ENCODE measurements around the gene KRTAP1-3.

KRTAP1-3 gene

DNA sequence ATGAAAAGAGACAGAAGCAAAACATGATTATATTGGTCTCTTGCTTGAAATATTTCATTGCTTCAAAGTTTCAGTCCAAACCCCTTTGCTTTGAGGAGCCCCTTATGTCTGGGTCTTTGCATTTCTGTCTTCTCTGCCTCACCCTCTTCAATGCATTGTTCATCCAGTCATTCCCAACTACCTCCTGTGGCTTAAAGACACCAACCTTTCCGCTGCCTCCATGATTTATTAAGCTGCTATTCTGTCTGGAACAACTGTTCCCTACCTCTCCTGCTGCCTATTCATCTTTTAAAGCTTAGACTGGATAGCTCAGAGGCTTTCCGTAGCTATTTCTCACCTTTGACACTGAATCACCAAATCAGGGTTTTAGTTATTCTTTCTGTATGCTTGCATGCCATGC is 37.3 kb downstream of the KRTAP1-3 start:
- TF ChIP-seq, protein P1, sequence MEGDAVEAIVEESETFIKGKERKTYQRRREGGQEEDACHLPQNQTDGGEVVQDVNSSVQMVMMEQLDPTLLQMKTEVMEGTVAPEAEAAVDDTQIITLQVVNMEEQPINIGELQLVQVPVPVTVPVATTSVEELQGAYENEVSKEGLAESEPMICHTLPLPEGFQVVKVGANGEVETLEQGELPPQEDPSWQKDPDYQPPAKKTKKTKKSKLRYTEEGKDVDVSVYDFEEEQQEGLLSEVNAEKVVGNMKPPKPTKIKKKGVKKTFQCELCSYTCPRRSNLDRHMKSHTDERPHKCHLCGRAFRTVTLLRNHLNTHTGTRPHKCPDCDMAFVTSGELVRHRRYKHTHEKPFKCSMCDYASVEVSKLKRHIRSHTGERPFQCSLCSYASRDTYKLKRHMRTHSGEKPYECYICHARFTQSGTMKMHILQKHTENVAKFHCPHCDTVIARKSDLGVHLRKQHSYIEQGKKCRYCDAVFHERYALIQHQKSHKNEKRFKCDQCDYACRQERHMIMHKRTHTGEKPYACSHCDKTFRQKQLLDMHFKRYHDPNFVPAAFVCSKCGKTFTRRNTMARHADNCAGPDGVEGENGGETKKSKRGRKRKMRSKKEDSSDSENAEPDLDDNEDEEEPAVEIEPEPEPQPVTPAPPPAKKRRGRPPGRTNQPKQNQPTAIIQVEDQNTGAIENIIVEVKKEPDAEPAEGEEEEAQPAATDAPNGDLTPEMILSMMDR (conservative IDR thresholded peaks at IDR 0.05; ENCODE audit: low read depth), result no peak
- CTCF ChIA-PET, result no interaction called here

DNA sequence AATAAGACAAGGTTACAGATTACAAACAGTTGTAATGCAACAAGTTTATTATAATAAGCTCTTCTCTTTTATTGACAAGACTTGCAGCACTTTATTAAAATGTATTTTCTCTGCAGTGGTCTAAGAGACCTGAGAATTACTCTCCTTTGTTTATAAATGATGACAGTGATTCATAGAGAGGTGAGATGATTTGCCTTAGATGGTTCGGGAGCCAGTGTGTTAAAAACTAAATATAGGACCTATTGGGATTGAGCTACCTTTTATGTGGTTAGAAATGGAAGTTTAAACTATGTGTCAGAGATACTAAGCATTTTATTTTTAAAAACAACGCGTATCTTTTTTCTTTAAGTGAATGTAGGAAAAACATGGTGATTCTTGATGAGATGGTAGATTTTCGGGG is 37.8 kb downstream of the KRTAP1-3 start:
- POLR2A ChIA-PET (ENCODE audit: low non-redundant PET), result no interaction called here
- H3K27ac ChIP-seq, result no peak overlapping the region
- no peak for DNase-seq (ENCODE audit: low spot score)
- TF ChIP-seq, protein P1 (conservative IDR thresholded peaks at IDR 0.05; ENCODE audit: low read depth), result no peak
- CTCF ChIA-PET, result no interaction called here

More for the DNA sequence above, 37.3 kb downstream of the KRTAP1-3 start:
- no peak for DNase-seq (ENCODE audit: low spot score)
- POLR2A ChIA-PET (ENCODE audit: low non-redundant PET), result no interaction called here
- no peak overlapping the region for H3K27ac ChIP-seq

DNA sequence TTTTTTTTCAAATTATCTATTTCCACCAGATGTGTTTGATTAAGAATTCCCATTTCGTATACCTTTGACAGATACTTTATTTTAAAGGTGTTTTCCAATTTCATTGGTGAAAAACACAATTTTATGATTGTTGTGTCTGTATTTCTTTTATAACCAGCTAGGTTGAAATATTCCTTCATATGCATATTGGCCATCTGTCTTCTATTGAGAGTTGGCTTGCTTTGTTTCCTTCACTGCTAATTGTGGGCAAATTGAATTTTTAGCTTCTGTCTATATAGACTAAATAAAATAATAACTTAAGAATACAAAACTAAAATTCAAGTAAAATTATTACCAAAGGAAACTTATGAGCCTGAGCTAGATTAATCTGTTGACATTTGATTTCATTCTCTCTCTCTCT is 39.6 kb downstream of the KRTAP1-3 start:
- POLR2A ChIA-PET (ENCODE audit: low non-redundant PET), result no interaction called here
- TF ChIP-seq, protein P1 (conservative IDR thresholded peaks at IDR 0.05; ENCODE audit: low read depth), result no peak
- no peak overlapping the region for H3K27ac ChIP-seq
- DNase-seq (ENCODE audit: low spot score), result no peak
- CTCF ChIA-PET, result no interaction called here

DNA sequence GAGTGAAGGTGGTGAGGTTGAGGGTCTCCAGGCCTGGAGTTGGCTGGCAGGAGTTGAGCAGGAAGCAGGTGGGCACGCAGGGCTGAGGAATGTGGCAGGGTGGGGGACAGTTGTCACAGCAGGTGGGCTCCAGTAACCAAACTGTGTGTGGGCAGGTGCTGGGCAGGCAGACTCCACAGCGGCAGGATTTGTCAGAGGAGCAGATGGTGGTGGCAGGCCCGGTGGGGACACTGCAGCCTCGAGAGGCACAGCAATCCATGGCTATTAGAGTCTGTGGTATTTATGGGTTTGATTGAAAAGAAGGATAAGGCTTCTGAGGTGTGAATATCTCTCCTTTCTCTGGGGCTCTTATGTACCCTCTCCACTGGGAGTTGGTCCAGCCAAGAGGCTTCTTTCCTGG is 40.8 kb downstream of the KRTAP1-3 start, which contains the start of gene KRTAP3-3:
Gene KRTAP3-3, minus strand, starts transcription at position 326 of the 400 bp plus-strand sequence. Its CDS starts 67 bp downstream, at position 259.
- TF ChIP-seq, protein P1 (conservative IDR thresholded peaks at IDR 0.05; ENCODE audit: low read depth), result no peak
- POLR2A ChIA-PET (ENCODE audit: low non-redundant PET), result no interaction called here
- DNase-seq (ENCODE audit: low spot score), result no peak
- no peak within 1 kb of the TSS for H3K27ac ChIP-seq
- CTCF ChIA-PET, result no interaction called here

DNA sequence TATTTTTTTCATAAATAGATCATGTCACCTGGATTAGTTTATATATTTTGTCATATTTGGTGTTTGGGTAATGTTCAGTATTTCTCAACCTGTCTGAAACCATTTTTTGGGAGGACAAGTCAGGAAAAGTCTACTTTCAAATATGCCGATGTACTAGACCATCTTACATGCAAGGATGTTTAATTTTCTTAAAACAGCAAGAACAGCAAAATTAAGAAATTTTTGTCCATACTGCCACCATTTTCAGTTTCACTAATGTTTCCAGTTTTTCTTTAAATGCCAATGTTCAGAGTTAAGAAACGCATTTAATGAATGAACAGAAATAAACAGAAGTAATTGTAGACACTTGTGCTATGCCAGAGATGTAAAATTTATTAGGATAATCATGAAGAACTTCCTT is 41.6 kb downstream of the KRTAP1-3 start:
- TF ChIP-seq, protein P1 (conservative IDR thresholded peaks at IDR 0.05; ENCODE audit: low read depth), result no peak
- no peak overlapping the region for H3K27ac ChIP-seq
- CTCF ChIA-PET, result interaction anchor here (0.7 kb wide), 1 partner anchor 365 kb away, joined by 3 read pairs; no protein-coding TSS in a partner anchor
- DNase-seq (ENCODE audit: low spot score), result no peak
- POLR2A ChIA-PET (ENCODE audit: low non-redundant PET), result no interaction called here

DNA sequence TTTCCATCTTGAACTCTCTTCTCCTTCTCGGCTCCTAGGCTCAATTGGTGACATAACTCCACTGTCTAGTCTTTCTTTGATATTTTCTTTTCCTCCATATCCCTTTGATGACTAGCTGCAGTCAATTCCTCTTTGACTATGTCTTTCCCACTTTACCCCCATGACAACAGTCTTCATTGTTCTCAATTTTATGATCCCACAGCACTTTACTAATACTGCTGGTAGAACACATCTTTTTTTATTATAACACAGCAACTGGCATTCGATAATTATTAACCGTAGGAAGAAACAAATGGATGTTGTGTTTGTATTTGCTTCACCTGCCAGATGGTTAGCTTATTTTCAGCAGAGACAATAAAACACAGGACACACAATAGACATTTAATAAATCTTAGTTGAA is 42.0 kb downstream of the KRTAP1-3 start:
- no peak for DNase-seq (ENCODE audit: low spot score)
- TF ChIP-seq, protein P1 (conservative IDR thresholded peaks at IDR 0.05; ENCODE audit: low read depth), result no peak
- CTCF ChIA-PET, result no interaction called here
- no peak overlapping the region for H3K27ac ChIP-seq
- POLR2A ChIA-PET (ENCODE audit: low non-redundant PET), result no interaction called here

DNA sequence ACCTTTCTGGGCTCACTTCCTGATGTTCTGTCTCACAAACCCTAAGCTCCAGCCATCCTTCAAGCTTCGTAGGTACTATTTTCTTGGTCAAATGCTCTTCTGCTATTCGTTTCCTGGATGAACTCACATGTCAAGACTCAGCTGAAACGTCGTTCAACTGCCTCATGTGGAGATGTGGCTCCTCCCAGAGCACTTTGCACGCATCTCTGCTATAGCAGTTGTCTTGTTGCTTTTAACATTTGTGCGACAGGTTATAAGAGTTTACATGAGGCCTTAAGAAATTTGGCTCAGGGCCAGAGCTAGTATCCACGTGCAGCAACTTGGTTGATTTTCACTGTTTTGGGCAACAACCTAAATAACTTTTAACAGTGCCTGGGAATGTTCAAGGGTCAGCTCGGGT is 47.8 kb downstream of the KRTAP1-3 start:
- CTCF ChIA-PET, result no interaction called here
- H3K27ac ChIP-seq, result no peak overlapping the region

More for the DNA sequence above, 47.8 kb downstream of the KRTAP1-3 start:
- POLR2A ChIA-PET (ENCODE audit: low non-redundant PET), result no interaction called here
- no peak for DNase-seq (ENCODE audit: low spot score)
- TF ChIP-seq, protein P1 (conservative IDR thresholded peaks at IDR 0.05; ENCODE audit: low read depth), result no peak
